ENCODE data around the gene FAR2.

Gene FAR2

GRCh38 chr12:29242921-29243431 lies 93.9 kb downstream of the FAR2 start:
- H3K27ac ChIP-seq, result no peak overlapping the region
- in situ Hi-C loops (cut with HindIII; ENCODE audit: low pct_ligation_motif_present, low sequenced_read_pairs), result no loop called here
- TF ChIP-seq CTCF (IDR thresholded peaks at IDR 0.05; ENCODE audit: low read depth, low read length, missing control alignments), result no peak
- no peaks in the 10 kb centered on the region for H3K36me3 ChIP-seq (replicated peaks)
- no peak for DNase-seq
- H3K4me3 ChIP-seq (ENCODE audit: low read depth, low read length), result no peak overlapping the region
- H3K27me3 ChIP-seq (replicated peaks), result no peaks in the 10 kb centered on the region

GRCh38 chr12:29244159-29244765 lies 95.2 kb downstream of the FAR2 start:
- no peak for DNase-seq
- no peak overlapping the region for H3K4me3 ChIP-seq (ENCODE audit: low read depth, low read length)
- no peaks in the 10 kb centered on the region for H3K36me3 ChIP-seq (replicated peaks)
- H3K27ac ChIP-seq, result no peak overlapping the region
- in situ Hi-C loops (cut with HindIII; ENCODE audit: low pct_ligation_motif_present, low sequenced_read_pairs), result no loop called here
- no peak for TF ChIP-seq CTCF (IDR thresholded peaks at IDR 0.05; ENCODE audit: low read depth, low read length, missing control alignments)
- no peaks in the 10 kb centered on the region for H3K27me3 ChIP-seq (replicated peaks)

- in situ Hi-C loops (cut with HindIII; ENCODE audit: low pct_ligation_motif_present, low sequenced_read_pairs), result no loop called here
- Histone ChIP-seq H3K27ac (no peak overlapping the region), H3K36me3 (replicated peaks) (no peaks in the 10 kb centered on the region), H3K27me3 (replicated peaks) (no peaks in the 10 kb centered on the region), H3K4me3 (ENCODE audit: low read depth, low read length) (no peak overlapping the region)
- no peak for TF ChIP-seq CTCF (IDR thresholded peaks at IDR 0.05; ENCODE audit: low read depth, low read length, missing control alignments)
- no peak for DNase-seq
These were observed 96.2 kb downstream of the FAR2 start for GRCh38 chr12:29245246-29245645.

- in situ Hi-C loops (cut with HindIII; ENCODE audit: low pct_ligation_motif_present, low sequenced_read_pairs), result no loop called here
- H3K36me3 ChIP-seq (replicated peaks), result no peaks in the 10 kb centered on the region
These were observed 100.9 kb downstream of the FAR2 start for GRCh38 chr12:29249930-29250329.

GRCh38 chr12:29253906-29254625 lies 105.0 kb downstream of the FAR2 start:
- H3K36me3 ChIP-seq (replicated peaks), result no peaks in the 10 kb centered on the region
- in situ Hi-C loops (cut with HindIII; ENCODE audit: low pct_ligation_motif_present, low sequenced_read_pairs), result no loop called here
- H3K27ac ChIP-seq, result no peak overlapping the region
- no peaks in the 10 kb centered on the region for H3K27me3 ChIP-seq (replicated peaks)
- no peak for TF ChIP-seq CTCF (IDR thresholded peaks at IDR 0.05; ENCODE audit: low read depth, low read length, missing control alignments)
- DNase-seq, result no peak
- H3K4me3 ChIP-seq (ENCODE audit: low read depth, low read length), result no peak overlapping the region

More at GRCh38 chr12:29249930-29250329, 100.9 kb downstream of the FAR2 start:
- Histone ChIP-seq H3K27ac (no peak overlapping the region), H3K27me3 (replicated peaks) (no peaks in the 10 kb centered on the region), H3K4me3 (ENCODE audit: low read depth, low read length) (no peak overlapping the region)
- TF ChIP-seq CTCF (IDR thresholded peaks at IDR 0.05; ENCODE audit: low read depth, low read length, missing control alignments), result no peak
- DNase-seq, result no peak
